Body of pancreas (tissue), 4 donors: Measurements from ENCODE around the gene GPR27.

Experiments used
- POLR2A ChIP-seq, 3 donors: fragments of 450-650 bp; IDR thresholded peaks; one replicate each; pipeline ENCODE4 v1.6.1; 2016; ENCODE audit warnings: antibody characterized with exemption in 3 of 3, mild to moderate bottlenecking in 2 of 3
- TF ChIP-seq, protein P1 (sequence below), 7 experiments: fragments of 450-650 bp in 4 of 7; fragments of 200-600 bp in 3 of 7; sonication (generic) in 3 of 7; IDR thresholded peaks; one replicate each; pipeline ENCODE4 v1.5.1; 2016 to 2019; ENCODE audit warnings: antibody characterized with exemption in 7 of 7

DNA sequence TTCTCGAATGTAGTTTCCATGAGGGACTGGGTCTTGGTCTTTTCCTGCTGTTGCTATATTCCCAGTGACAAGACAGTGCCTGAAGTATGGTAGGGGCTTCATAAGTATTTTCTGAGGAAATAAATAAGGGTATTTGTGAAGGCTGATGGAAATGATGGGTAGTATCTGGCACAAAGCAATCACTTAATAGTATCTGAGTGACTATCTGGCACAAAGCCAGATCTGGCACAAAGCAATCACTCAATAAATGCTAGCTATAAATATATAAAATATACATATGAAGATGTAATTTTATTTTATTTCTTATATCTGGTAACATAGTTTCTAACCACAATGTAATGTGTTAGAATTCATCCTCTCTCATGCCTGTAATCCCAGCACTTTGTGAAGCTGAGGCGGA lies 52.0 kb downstream of the GPR27 start:
- TF ChIP-seq, protein P1, sequence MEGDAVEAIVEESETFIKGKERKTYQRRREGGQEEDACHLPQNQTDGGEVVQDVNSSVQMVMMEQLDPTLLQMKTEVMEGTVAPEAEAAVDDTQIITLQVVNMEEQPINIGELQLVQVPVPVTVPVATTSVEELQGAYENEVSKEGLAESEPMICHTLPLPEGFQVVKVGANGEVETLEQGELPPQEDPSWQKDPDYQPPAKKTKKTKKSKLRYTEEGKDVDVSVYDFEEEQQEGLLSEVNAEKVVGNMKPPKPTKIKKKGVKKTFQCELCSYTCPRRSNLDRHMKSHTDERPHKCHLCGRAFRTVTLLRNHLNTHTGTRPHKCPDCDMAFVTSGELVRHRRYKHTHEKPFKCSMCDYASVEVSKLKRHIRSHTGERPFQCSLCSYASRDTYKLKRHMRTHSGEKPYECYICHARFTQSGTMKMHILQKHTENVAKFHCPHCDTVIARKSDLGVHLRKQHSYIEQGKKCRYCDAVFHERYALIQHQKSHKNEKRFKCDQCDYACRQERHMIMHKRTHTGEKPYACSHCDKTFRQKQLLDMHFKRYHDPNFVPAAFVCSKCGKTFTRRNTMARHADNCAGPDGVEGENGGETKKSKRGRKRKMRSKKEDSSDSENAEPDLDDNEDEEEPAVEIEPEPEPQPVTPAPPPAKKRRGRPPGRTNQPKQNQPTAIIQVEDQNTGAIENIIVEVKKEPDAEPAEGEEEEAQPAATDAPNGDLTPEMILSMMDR (IDR thresholded peaks at IDR 0.05), result no peak
- no peak for TF ChIP-seq POLR2A (IDR thresholded peaks at IDR 0.05)
